Measurements from ENCODE around the gene CNMD. TPM values are rescaled to one million over a fixed set of nuclear protein-coding genes. Genes with fewer than 3 reads are reported as not detected.
A peak's percentile ranks its signal among the peaks of the same experiment; 100 is the strongest.

The CNMD gene
- polyA plus RNA-seq, 1 donor (not counting 4 experiments of a cell fraction or from before 2014, with no cell fraction given): not detected

- FAIRE-seq (no peak), DNase-seq (ENCODE audit: low read depth, low spot score) (no peak)
- H3K27me3 ChIP-seq (ENCODE audit: control insufficient read depth, extremely low read depth, insufficient read depth, low read length): no peaks in the 10 kb centered on the region
- no peaks in the 10 kb centered on the region for H3K36me3 ChIP-seq (ENCODE audit: control insufficient read depth in 2 of 2, extremely low read depth in 1 of 2, insufficient read depth in 2 of 2, low read length in 2 of 2)
- TF ChIP-seq EZH2 (IDR thresholded peaks at IDR 0.05; ENCODE audit: low read length) (no peak), CTCF (optimal IDR thresholded peaks at IDR 0.05 in 1 of 3, IDR thresholded peaks at IDR 0.05 in 1 of 3, conservative IDR thresholded peaks at IDR 0.05 in 1 of 3; ENCODE audit: extremely low read depth in 1 of 3, insufficient read depth in 2 of 3, low read length in 3 of 3) (no peak)
- no peaks in the 10 kb centered on the region for H3K9me1 ChIP-seq (ENCODE audit: control insufficient read depth, extremely low read depth, insufficient read depth, low read length)
- H2AFZ ChIP-seq (ENCODE audit: control insufficient read depth, low read length): no peak overlapping the region
- H3K4me2 ChIP-seq (ENCODE audit: control insufficient read depth, extremely low read depth, insufficient read depth, low read depth, low read length): no peak overlapping the region
- H3K9ac ChIP-seq (ENCODE audit: control insufficient read depth, extremely low read depth, insufficient read depth, low read length): no peak overlapping the region
- dilution Hi-C loops (cut with MboI; ENCODE audit: extremely low pct_ligation_motif_present, low sequenced_read_pairs): no loop called here
- no peaks in the 10 kb centered on the region for H3K4me1 ChIP-seq (ENCODE audit: control insufficient read depth, extremely low read depth, insufficient read depth, low read length)
- H3K4me3 ChIP-seq (ENCODE audit: control insufficient read depth in 2 of 3, extremely low read depth in 1 of 3, insufficient read depth in 2 of 3, low read depth in 1 of 3, low read length in 3 of 3): no peak overlapping the region
- H3K27ac ChIP-seq (ENCODE audit: control insufficient read depth, insufficient read depth, low read length): no peak overlapping the region
- H4K20me1 ChIP-seq (ENCODE audit: control insufficient read depth, extremely low read depth, insufficient read depth, low read length): no peaks in the 10 kb centered on the region
- no peaks in the 10 kb centered on the region for H3K79me2 ChIP-seq (ENCODE audit: control insufficient read depth, insufficient read depth, low read length)
- no peaks in the 10 kb centered on the region for H3K9me3 ChIP-seq (ENCODE audit: control insufficient read depth, low read depth, low read length)
Measured at GRCh38 chr13:52758114-52758513, 18.5 kb upstream of the CNMD start.

GRCh38 chr13:52751196-52751595, 11.6 kb upstream of the CNMD start:
- Histone ChIP-seq H3K9me3 (ENCODE audit: control insufficient read depth, low read depth, low read length) (no peaks in the 10 kb centered on the region), H3K9me1 (ENCODE audit: control insufficient read depth, extremely low read depth, insufficient read depth, low read length) (no peaks in the 10 kb centered on the region), H3K4me1 (ENCODE audit: control insufficient read depth, extremely low read depth, insufficient read depth, low read length) (peaks cover 6% of the 10 kb centered on the region), H3K27me3 (ENCODE audit: control insufficient read depth, extremely low read depth, insufficient read depth, low read length) (no peaks in the 10 kb centered on the region), H4K20me1 (ENCODE audit: control insufficient read depth, extremely low read depth, insufficient read depth, low read length) (no peaks in the 10 kb centered on the region), H3K36me3 (ENCODE audit: control insufficient read depth in 2 of 2, extremely low read depth in 1 of 2, insufficient read depth in 2 of 2, low read length in 2 of 2) (no peaks in the 10 kb centered on the region), H3K4me3 (ENCODE audit: control insufficient read depth in 2 of 3, extremely low read depth in 1 of 3, insufficient read depth in 2 of 3, low read depth in 1 of 3, low read length in 3 of 3) (no peak overlapping the region), H3K79me2 (ENCODE audit: control insufficient read depth, insufficient read depth, low read length) (no peaks in the 10 kb centered on the region), H3K27ac (ENCODE audit: control insufficient read depth, insufficient read depth, low read length) (no peak overlapping the region), H2AFZ (ENCODE audit: control insufficient read depth, low read length) (no peak overlapping the region), H3K4me2 (ENCODE audit: control insufficient read depth, extremely low read depth, insufficient read depth, low read depth, low read length) (no peak overlapping the region), H3K9ac (ENCODE audit: control insufficient read depth, extremely low read depth, insufficient read depth, low read length) (no peak overlapping the region)
- DNase-seq (ENCODE audit: low read depth, low spot score) (peak; percentile 25), FAIRE-seq (peak; percentile 32)
- TF ChIP-seq CTCF (optimal IDR thresholded peaks at IDR 0.05 in 1 of 3, IDR thresholded peaks at IDR 0.05 in 1 of 3, conservative IDR thresholded peaks at IDR 0.05 in 1 of 3; ENCODE audit: extremely low read depth in 1 of 3, insufficient read depth in 2 of 3, low read length in 3 of 3) (no peak), EZH2 (IDR thresholded peaks at IDR 0.05; ENCODE audit: low read length) (no peak)
- dilution Hi-C loops (cut with MboI; ENCODE audit: extremely low pct_ligation_motif_present, low sequenced_read_pairs): no loop called here
